Transverse colon (tissue), 4 donors: ENCODE results near the gene CACNA1I. TPM values are rescaled to one million over a fixed set of nuclear protein-coding genes. Genes with fewer than 3 reads are reported as not detected.

ENCODE experiments used
- DNase-seq: peaks from one replicate; pipeline ENCODE4 v3.0.0-alpha.2; 2019
- H3K27ac ChIP-seq, 4 donors: fragments of 200-600 bp; sonication (generic); 2 replicates each; pipeline ENCODE4 v1.5.1; 2016 to 2018; ENCODE audit warnings: inconsistent platforms in 4 of 4
- H3K27me3 ChIP-seq: fragments of 200-600 bp; sonication (generic); 2 replicates; pipeline ENCODE4 v1.5.1; 2017; ENCODE audit warnings: inconsistent platforms
- H3K36me3 ChIP-seq, 4 donors: fragments of 200-600 bp; sonication (generic); 2 replicates each; pipeline ENCODE4 v1.5.1; 2017 to 2019; ENCODE audit warnings: inconsistent platforms in 4 of 4
- H3K4me1 ChIP-seq, 4 donors: fragments of 200-600 bp; sonication (generic); 2 replicates each; pipeline ENCODE4 v1.5.1; 2017 to 2020; ENCODE audit warnings: inconsistent platforms in 4 of 4
- H3K4me3 ChIP-seq, 4 donors: fragments of 200-600 bp; sonication (generic); 1 replicate in 1 of 4; 2 replicates in 3 of 4; pipeline versions ENCODE4 v1.5.1 to v1.6.1; 2017 to 2019; ENCODE audit warnings: inconsistent platforms in 4 of 4
- H3K9me3 ChIP-seq, 2 donors: fragments of 200-600 bp; sonication (generic); 2 replicates each; pipeline ENCODE4 v1.5.1; 2017 to 2019; ENCODE audit warnings: inconsistent platforms in 2 of 2
- EP300 ChIP-seq: sonication (generic); formaldehyde crosslinking; IDR thresholded peaks from one replicate; pipeline ENCODE4 v1.6.1; 2017; ENCODE audit warnings: antibody characterized with exemption, low read depth
- POLR2A ChIP-seq: fragments of 450-650 bp; IDR thresholded peaks from one replicate; pipeline ENCODE4 v1.6.1; 2016; ENCODE audit warnings: antibody characterized with exemption, mild to moderate bottlenecking, moderate library complexity
- POLR2AphosphoS5 ChIP-seq, 3 donors: sonication (generic); formaldehyde crosslinking; IDR thresholded peaks; one replicate each; pipeline ENCODE4 v1.6.1; 2016; ENCODE audit warnings: antibody characterized with exemption in 3 of 3
- WGBS, 2 donors: methylation state at CpG; one replicate each; pipeline ENCODE4 v1.1.5; 2018; ENCODE audit warnings: low coverage in 1 of 2; 5-methylcytosine and 5-hydroxymethylcytosine counted together
- in situ Hi-C, 4 donors: fragments of 200-750 bp; cut with MboI; loops; one replicate each; pipeline versions ENCODE4 v1.15.0 to v1.15.1; 2017; ENCODE audit warnings: low sequenced_read_pairs in 3 of 4, low pct_ligation_motif_present in 1 of 4, low pct_unique_long_range_greater_than_20kb in 1 of 4
- intact Hi-C: fragments of 100-400 bp; cut with DNase I; formaldehyde crosslinking; loops from one replicate; pipeline ENCODE4 v1.15.1; 2023; ENCODE audit warnings: low total_unique reads
- total RNA-seq, 4 donors: library from RNA; depleted of rRNA; stranded (reverse); fragments of >200 nt; gene quantifications; one replicate each; pipeline ENCODE4 v1.1.0, GENCODE V29; 2016
- TF ChIP-seq, protein P1 (sequence below), 5 experiments: fragments of 200-600 bp in 3 of 5; fragments of 450-650 bp in 2 of 5; sonication (generic) in 3 of 5; IDR thresholded peaks; 1 replicate in 2 of 5; 2 replicates in 3 of 5; pipeline ENCODE4 v1.5.1; 2016 to 2017; ENCODE audit warnings: antibody characterized with exemption in 5 of 5, inconsistent platforms in 3 of 5, mild to moderate bottlenecking in 2 of 5, moderate library complexity in 1 of 5

The CACNA1I gene
- total RNA-seq, 4 donors from 2014 or later, result 0.14 to 1.1 (median 0.66) TPM

DNA sequence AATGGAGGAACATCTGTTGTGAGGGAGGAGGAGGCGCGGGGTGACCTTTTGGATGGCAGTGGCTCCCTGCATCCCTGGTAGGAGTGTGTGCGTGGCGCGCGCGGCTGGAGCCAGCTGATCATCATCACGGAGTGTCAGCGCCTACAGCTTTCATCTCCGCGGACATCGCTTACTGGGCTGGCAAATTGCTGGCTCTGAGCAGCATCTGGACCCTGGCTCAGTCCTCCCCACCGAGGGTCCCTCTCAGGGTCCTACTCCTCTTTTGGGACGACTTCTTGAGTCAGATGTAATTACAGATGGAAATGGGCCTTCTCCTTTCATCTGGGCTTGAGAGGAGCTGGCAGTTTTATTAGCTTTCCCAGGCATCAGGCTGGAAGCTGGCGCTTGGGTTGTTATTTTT, 85.3 kb downstream of the CACNA1I start:
- 33 to 53% methylated on average over 1 to 15 of the region's 15 CpGs for WGBS, 2 donors
- Histone ChIP-seq H3K4me3 (no peak overlapping the region), H3K4me1 (no peaks in the 10 kb centered on the region), H3K36me3 (no peaks in the 10 kb centered on the region), H3K27me3 (peaks cover 49% of the 10 kb centered on the region), H3K27ac (no peak overlapping the region), H3K9me3 (no peaks in the 10 kb centered on the region)
- TF ChIP-seq POLR2AphosphoS5 (IDR thresholded peaks at IDR 0.05), result no peak
- TF ChIP-seq EP300, result no peak
- TF ChIP-seq POLR2A, result no peak
- TF ChIP-seq, protein P1, sequence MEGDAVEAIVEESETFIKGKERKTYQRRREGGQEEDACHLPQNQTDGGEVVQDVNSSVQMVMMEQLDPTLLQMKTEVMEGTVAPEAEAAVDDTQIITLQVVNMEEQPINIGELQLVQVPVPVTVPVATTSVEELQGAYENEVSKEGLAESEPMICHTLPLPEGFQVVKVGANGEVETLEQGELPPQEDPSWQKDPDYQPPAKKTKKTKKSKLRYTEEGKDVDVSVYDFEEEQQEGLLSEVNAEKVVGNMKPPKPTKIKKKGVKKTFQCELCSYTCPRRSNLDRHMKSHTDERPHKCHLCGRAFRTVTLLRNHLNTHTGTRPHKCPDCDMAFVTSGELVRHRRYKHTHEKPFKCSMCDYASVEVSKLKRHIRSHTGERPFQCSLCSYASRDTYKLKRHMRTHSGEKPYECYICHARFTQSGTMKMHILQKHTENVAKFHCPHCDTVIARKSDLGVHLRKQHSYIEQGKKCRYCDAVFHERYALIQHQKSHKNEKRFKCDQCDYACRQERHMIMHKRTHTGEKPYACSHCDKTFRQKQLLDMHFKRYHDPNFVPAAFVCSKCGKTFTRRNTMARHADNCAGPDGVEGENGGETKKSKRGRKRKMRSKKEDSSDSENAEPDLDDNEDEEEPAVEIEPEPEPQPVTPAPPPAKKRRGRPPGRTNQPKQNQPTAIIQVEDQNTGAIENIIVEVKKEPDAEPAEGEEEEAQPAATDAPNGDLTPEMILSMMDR (IDR thresholded peaks at IDR 0.05), result no peak
- no peak for DNase-seq
- in situ Hi-C loops (no loop called here), intact Hi-C loops (no loop called here)

DNA sequence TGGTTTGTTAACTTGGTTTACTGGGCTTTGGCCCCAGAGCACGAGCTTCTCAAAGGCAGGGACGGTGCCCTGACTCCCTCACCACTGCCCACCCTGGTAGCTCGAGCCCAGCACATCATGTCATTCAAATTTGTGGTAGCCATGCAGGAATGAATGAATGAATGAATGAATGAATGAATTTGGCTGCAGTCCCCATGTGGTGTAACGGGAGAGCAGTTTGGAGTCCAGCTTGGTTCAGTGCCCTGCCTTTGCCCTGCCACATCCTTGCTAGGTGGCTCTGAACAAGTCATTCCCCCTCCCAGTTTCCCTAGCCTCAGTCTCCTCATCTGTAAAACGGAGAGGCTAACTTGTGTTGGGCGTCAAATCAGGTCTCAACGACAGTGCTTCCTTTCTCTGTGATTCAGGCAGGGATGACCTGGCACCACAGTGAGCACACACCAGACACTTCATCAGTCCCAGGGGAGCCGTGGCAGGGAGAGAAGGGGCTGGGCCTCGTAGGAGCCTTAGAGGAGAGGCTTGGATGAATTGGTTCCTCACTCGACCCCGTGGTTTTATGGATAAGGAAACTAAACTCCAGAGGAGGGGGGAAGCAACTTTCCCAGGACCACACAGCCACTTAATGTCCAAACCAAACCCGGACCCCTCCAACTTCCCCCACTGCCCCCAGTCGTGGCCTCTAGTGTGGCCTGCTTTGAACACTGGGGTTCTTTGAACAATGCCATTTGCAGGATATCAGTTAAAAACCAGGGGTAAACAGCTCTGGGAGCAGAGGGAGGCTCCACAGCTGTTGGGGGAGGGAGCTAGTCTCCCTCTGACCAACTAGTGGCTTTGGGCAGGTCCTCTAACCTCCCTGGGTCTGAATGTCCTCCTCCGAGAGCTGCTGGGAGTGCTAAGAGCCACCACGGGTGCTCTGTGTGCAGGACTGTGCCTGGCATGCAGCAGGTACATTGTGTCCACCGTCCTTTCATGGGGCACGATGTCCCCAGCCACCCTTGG, 86.2 kb downstream of the CACNA1I start:
- Histone ChIP-seq H3K27me3 (peaks cover 59% of the 10 kb centered on the region), H3K4me3 (no peak overlapping the region), H3K36me3 (no peaks in the 10 kb centered on the region), H3K27ac (no peak overlapping the region), H3K4me1 (peaks cover 0 to 2% (median under 1%) of the 10 kb centered on the region in 4 donors), H3K9me3 (no peaks in the 10 kb centered on the region)
- in situ Hi-C loops, result no loop called here
- WGBS, 2 donors, result 53% methylated on average over 16 of the region's 17 CpGs; no CpG with 5 or more reads in 1 of the 2 donors
- intact Hi-C loops, result no loop called here
- no peak for DNase-seq
- TF ChIP-seq POLR2A (no peak), EP300 (no peak)
- TF ChIP-seq, protein P1 (IDR thresholded peaks at IDR 0.05), result no peak

DNA sequence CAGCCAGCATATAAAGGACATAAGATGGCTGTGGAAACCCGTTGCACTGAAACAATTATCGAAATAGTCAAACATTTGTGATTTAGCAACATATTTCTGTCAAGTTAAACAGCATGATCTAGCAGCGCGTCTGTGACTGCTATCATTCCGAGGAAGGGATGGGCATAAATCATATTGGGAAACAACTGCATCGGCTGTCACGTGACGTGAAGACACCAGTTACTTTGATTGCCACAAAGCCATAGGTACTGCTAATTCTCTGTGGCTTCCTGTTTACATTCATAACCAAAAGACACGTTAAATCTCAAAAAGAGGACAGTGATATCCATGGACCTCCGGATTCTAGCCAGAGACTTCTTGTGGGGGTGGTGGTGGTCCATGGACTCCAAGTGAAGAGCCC, 87.8 kb downstream of the CACNA1I start:
- no peak overlapping the region for H3K27ac ChIP-seq

DNA sequence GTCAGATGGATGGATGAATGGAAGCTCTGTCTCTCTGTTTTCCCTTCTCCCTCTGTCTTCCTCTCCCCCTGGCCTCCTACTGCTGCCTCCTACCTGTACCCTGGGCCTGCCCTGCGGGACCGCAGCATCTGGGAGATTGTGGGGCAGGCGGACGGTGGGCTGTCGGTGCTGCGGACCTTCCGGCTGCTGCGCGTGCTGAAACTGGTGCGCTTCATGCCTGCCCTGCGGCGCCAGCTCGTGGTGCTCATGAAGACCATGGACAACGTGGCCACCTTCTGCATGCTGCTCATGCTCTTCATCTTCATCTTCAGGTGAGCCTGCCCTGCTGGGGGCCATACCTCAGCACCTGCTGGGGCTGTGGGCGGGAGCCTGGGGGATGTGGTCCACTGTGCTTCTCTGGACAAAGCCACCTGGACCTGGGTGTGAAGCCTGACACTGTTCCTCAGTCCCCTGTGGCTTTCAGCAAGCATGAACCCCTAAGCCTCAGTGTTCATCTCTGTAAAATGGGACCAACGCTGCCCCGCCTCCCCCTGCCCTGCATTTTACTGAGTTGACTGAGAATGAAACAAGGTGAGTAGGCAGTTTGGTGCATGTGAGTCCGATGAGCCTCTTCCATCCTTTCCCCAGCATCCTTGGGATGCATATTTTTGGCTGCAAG, 88.4 kb downstream of the CACNA1I start:
- no peak overlapping the region for H3K4me3 ChIP-seq
- H3K36me3 ChIP-seq, result no peaks in the 10 kb centered on the region
- in situ Hi-C loops (no loop called here), intact Hi-C loops (no loop called here)
- H3K27me3 ChIP-seq, result peaks cover 80% of the 10 kb centered on the region
- peaks cover 0 to 19% (median 16%) of the 10 kb centered on the region in 4 donors for H3K4me1 ChIP-seq
- no peaks in the 10 kb centered on the region for H3K9me3 ChIP-seq
- 88% methylated on average over 15 of the region's 18 CpGs; no CpG with 5 or more reads in 1 of the 2 donors for WGBS, 2 donors
- H3K27ac ChIP-seq, result no peak overlapping the region
- no peak for TF ChIP-seq POLR2AphosphoS5 (IDR thresholded peaks at IDR 0.05)
- TF ChIP-seq EP300, result no peak
- no peak for TF ChIP-seq POLR2A
- TF ChIP-seq, protein P1 (IDR thresholded peaks at IDR 0.05), result no peak
- no peak for DNase-seq

More for the DNA sequence above, 87.8 kb downstream of the CACNA1I start:
- no peaks in the 10 kb centered on the region for H3K36me3 ChIP-seq
- no peak for TF ChIP-seq POLR2A
- no peak for TF ChIP-seq POLR2AphosphoS5 (IDR thresholded peaks at IDR 0.05)
- no peak for TF ChIP-seq EP300
- TF ChIP-seq, protein P1 (IDR thresholded peaks at IDR 0.05), result no peak
- intact Hi-C loops (no loop called here), in situ Hi-C loops (no loop called here)
- H3K9me3 ChIP-seq, result no peaks in the 10 kb centered on the region
- peaks cover 0 to 13% (median 11%) of the 10 kb centered on the region in 4 donors for H3K4me1 ChIP-seq
- H3K4me3 ChIP-seq, result no peak overlapping the region
- DNase-seq, result peak; percentile 13
- H3K27me3 ChIP-seq, result peaks cover 75% of the 10 kb centered on the region
- WGBS, 2 donors, result 23 to 25% methylated on average over 7 to 10 of the region's 10 CpGs
